ENCODE measurements around the gene PKD1L1.

GRCh38 chr7:47953822-47954221, 5.6 kb upstream of the PKD1L1 start:
- TF ChIP-seq, protein P1, sequence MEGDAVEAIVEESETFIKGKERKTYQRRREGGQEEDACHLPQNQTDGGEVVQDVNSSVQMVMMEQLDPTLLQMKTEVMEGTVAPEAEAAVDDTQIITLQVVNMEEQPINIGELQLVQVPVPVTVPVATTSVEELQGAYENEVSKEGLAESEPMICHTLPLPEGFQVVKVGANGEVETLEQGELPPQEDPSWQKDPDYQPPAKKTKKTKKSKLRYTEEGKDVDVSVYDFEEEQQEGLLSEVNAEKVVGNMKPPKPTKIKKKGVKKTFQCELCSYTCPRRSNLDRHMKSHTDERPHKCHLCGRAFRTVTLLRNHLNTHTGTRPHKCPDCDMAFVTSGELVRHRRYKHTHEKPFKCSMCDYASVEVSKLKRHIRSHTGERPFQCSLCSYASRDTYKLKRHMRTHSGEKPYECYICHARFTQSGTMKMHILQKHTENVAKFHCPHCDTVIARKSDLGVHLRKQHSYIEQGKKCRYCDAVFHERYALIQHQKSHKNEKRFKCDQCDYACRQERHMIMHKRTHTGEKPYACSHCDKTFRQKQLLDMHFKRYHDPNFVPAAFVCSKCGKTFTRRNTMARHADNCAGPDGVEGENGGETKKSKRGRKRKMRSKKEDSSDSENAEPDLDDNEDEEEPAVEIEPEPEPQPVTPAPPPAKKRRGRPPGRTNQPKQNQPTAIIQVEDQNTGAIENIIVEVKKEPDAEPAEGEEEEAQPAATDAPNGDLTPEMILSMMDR (IDR thresholded peaks at IDR 0.05) = no peak
- TF ChIP-seq POLR2A (IDR thresholded peaks at IDR 0.05) = no peak
- TF ChIP-seq EP300 (IDR thresholded peaks at IDR 0.05) = no peak
